ENCODE measurements around the gene LRFN3. TPM values are rescaled to one million over a fixed set of nuclear protein-coding genes. Genes with fewer than 3 reads are reported as not detected.

Gene LRFN3
- total RNA-seq, 1 donor from 2014 or later: 2.9 TPM

Other genes with a start within 250 kb of the LRFN3 start
- not detected for gene ZBTB32, start 231.8 kb upstream of the LRFN3 start, total RNA-seq (ENCODE audit: insufficient read depth, low replicate concordance)
- gene KMT2B, start 218.4 kb upstream of the LRFN3 start, total RNA-seq (ENCODE audit: insufficient read depth, low replicate concordance): 2.2 TPM
- not detected for gene IGFLR1, start 193.9 kb upstream of the LRFN3 start, total RNA-seq (ENCODE audit: insufficient read depth, low replicate concordance)
- not detected for gene U2AF1L4, start 191.0 kb upstream of the LRFN3 start, total RNA-seq (ENCODE audit: insufficient read depth, low replicate concordance)
- gene PSENEN, start 190.7 kb upstream of the LRFN3 start, total RNA-seq (ENCODE audit: insufficient read depth, low replicate concordance): 3.6 TPM
- gene LIN37, start 187.8 kb upstream of the LRFN3 start, total RNA-seq (ENCODE audit: insufficient read depth, low replicate concordance): 8.4 TPM
- gene HSPB6, start 179.3 kb upstream of the LRFN3 start, total RNA-seq (ENCODE audit: insufficient read depth, low replicate concordance): 67.4 TPM
- gene PROSER3, start 178.2 kb upstream of the LRFN3 start, total RNA-seq (ENCODE audit: insufficient read depth, low replicate concordance): 15.9 TPM
- 0.96 TPM for gene ARHGAP33, start 160.8 kb upstream of the LRFN3 start, total RNA-seq (ENCODE audit: insufficient read depth, low replicate concordance)
- gene PRODH2, start 123.5 kb upstream of the LRFN3 start, total RNA-seq (ENCODE audit: insufficient read depth, low replicate concordance): 5.5 TPM
- gene NPHS1, start 83.9 kb upstream of the LRFN3 start, total RNA-seq (ENCODE audit: insufficient read depth, low replicate concordance): 0.48 TPM
- gene KIRREL2, start 79.5 kb upstream of the LRFN3 start, total RNA-seq (ENCODE audit: insufficient read depth, low replicate concordance): not detected
- 8.4 TPM for gene APLP1, start 67.8 kb upstream of the LRFN3 start, total RNA-seq (ENCODE audit: insufficient read depth, low replicate concordance)
- gene NFKBID, start 35.8 kb upstream of the LRFN3 start, total RNA-seq (ENCODE audit: insufficient read depth, low replicate concordance): 15.6 TPM
- gene HCST, start 33.8 kb upstream of the LRFN3 start, total RNA-seq (ENCODE audit: insufficient read depth, low replicate concordance): not detected
- 28.4 TPM for gene TYROBP, start 28.1 kb upstream of the LRFN3 start, total RNA-seq (ENCODE audit: insufficient read depth, low replicate concordance)
- 20.2 TPM for gene SDHAF1, start 58.8 kb downstream of the LRFN3 start, total RNA-seq (ENCODE audit: insufficient read depth, low replicate concordance)
- gene SYNE4, start 72.4 kb downstream of the LRFN3 start, total RNA-seq (ENCODE audit: insufficient read depth, low replicate concordance): 0.48 TPM
- 27.2 TPM for gene ALKBH6, start 77.8 kb downstream of the LRFN3 start, total RNA-seq (ENCODE audit: insufficient read depth, low replicate concordance)
- gene CLIP3, start 96.5 kb downstream of the LRFN3 start, total RNA-seq (ENCODE audit: insufficient read depth, low replicate concordance): 3.9 TPM
- 1.4 TPM for gene THAP8, start 117.9 kb downstream of the LRFN3 start, total RNA-seq (ENCODE audit: insufficient read depth, low replicate concordance)
- gene WDR62, start 118.5 kb downstream of the LRFN3 start, total RNA-seq (ENCODE audit: insufficient read depth, low replicate concordance): 1.2 TPM
- gene OVOL3, start 174.8 kb downstream of the LRFN3 start, total RNA-seq (ENCODE audit: insufficient read depth, low replicate concordance): not detected
- 8.4 TPM for gene POLR2I, start 178.5 kb downstream of the LRFN3 start, total RNA-seq (ENCODE audit: insufficient read depth, low replicate concordance)
- gene TBCB, start 179.1 kb downstream of the LRFN3 start, total RNA-seq (ENCODE audit: insufficient read depth, low replicate concordance): 61.6 TPM
- gene CAPNS1, start 203.7 kb downstream of the LRFN3 start, total RNA-seq (ENCODE audit: insufficient read depth, low replicate concordance): 147 TPM
- gene COX7A1, start 216.1 kb downstream of the LRFN3 start, total RNA-seq (ENCODE audit: insufficient read depth, low replicate concordance): 4.3 TPM

Measured in umbilical cord (tissue), 1 donor.